Sigmoid colon (tissue), 7 donors: ENCODE data around the gene PRKCB. TPM values are rescaled to one million over a fixed set of nuclear protein-coding genes. Genes with fewer than 3 reads are reported as not detected.

Experiments used
- DNase-seq: peaks from one replicate; pipeline ENCODE4 v3.0.0-alpha.2; 2019
- H3K27ac ChIP-seq, 4 donors: fragments of 200-600 bp; sonication (generic); one replicate each; pipeline ENCODE4 v1.5.1; 2016 to 2019; ENCODE audit warnings: mild to moderate bottlenecking in 1 of 4
- H3K27me3 ChIP-seq, 3 donors: fragments of 200-600 bp; sonication (generic); one replicate each; pipeline ENCODE4 v1.5.1; 2019; ENCODE audit warnings: mild to moderate bottlenecking in 1 of 3
- H3K36me3 ChIP-seq, 4 donors: fragments of 200-600 bp; sonication (generic); one replicate each; pipeline ENCODE4 v1.5.1; 2016 to 2019
- H3K4me1 ChIP-seq, 4 donors: fragments of 200-600 bp; sonication (generic); one replicate each; pipeline ENCODE4 v1.5.1; 2017 to 2019
- H3K4me3 ChIP-seq, 4 donors: fragments of 200-600 bp; sonication (generic); one replicate each; pipeline ENCODE4 v1.5.1; 2017 to 2019; ENCODE audit warnings: mild to moderate bottlenecking in 2 of 4, moderate library complexity in 1 of 4
- H3K9me3 ChIP-seq, 4 donors: fragments of 200-600 bp in 3 of 4; sonication (generic) in 3 of 4; one replicate each; pipeline versions ENCODE4 v1.5.1 to v1.6.1; 2013 to 2019
- EP300 ChIP-seq, 4 donors: sonication (generic); formaldehyde crosslinking; IDR thresholded peaks; one replicate each; pipeline ENCODE4 v1.6.1; 2017; ENCODE audit warnings: antibody characterized with exemption in 4 of 4
- POLR2A ChIP-seq, 2 donors: fragments of 450-650 bp; IDR thresholded peaks; one replicate each; pipeline ENCODE4 v1.6.1; 2016; ENCODE audit warnings: antibody characterized with exemption in 2 of 2, mild to moderate bottlenecking in 2 of 2, moderate library complexity in 2 of 2
- POLR2AphosphoS5 ChIP-seq, 4 donors: sonication (generic); formaldehyde crosslinking; IDR thresholded peaks; one replicate each; pipeline ENCODE4 v1.6.1; 2017; ENCODE audit warnings: antibody characterized with exemption in 4 of 4
- WGBS, 2 donors: extraction: QIAGEN DNeasy Blood & Tissue Kit; methylation state at CpG; one replicate each; pipeline ENCODE4 v1.1.7; 2013; 5-methylcytosine and 5-hydroxymethylcytosine counted together
- intact Hi-C: fragments of 100-400 bp; cut with DNase I; formaldehyde crosslinking; loops from one replicate; pipeline ENCODE4 v1.15.1; 2023
- polyA plus RNA-seq, 3 donors: library from polyadenylated mRNA; stranded (reverse); fragments of 200-250 nt; gene quantifications; one replicate each; pipeline ENCODE4 v1.2.3, GENCODE V29; 2013
- total RNA-seq, 4 donors: library from RNA; depleted of rRNA; stranded (reverse); fragments of >200 nt; gene quantifications; one replicate each; pipeline ENCODE4 v1.1.0, GENCODE V29; 2016
- TF ChIP-seq, protein P1 (sequence below), 4 experiments: fragments of 450-650 bp in 3 of 4; fragments of 200-600 bp in 1 of 4; IDR thresholded peaks; one replicate each; pipeline ENCODE4 v1.5.1; 2016 to 2019; ENCODE audit warnings: antibody characterized with exemption in 4 of 4, mild to moderate bottlenecking in 3 of 4, moderate library complexity in 2 of 4
- donor health status: healthy with polysubstance abuse.
- donor health status: Bipolar disorder and iron deficiency.
- donor health status: healthy.

PRKCB gene
- total and polyA plus RNA-seq, 7 donors: 3.0 to 43.8 (median 21.4) TPM

DNA sequence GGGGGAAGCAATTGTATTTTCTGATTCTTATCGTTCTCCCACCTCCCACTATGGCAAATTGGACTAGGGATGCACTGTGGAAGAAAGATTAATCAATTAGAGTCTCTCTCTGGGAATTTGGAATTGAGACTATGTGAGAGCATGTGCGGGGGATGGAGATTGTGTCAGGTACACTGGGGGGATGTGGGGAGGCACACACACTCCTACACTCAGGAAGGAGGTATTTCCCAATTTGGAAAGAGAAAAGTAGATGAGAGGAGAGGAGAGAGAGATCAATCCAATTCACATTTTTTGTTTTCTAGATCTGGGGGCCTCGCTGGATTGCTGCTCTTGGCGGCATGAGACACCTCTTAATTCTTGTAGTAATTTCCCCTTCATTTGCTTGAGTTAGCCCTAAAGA, 14.3 kb upstream of the PRKCB start:
- Histone ChIP-seq H3K4me3 (no peak overlapping the region), H3K27ac (no peak overlapping the region), H3K9me3 (no peaks in the 10 kb centered on the region), H3K36me3 (no peaks in the 10 kb centered on the region), H3K4me1 (no peaks in the 10 kb centered on the region), H3K27me3 (peaks cover 0 to 6% (median 0%) of the 10 kb centered on the region in 3 donors)
- TF ChIP-seq, protein P1, sequence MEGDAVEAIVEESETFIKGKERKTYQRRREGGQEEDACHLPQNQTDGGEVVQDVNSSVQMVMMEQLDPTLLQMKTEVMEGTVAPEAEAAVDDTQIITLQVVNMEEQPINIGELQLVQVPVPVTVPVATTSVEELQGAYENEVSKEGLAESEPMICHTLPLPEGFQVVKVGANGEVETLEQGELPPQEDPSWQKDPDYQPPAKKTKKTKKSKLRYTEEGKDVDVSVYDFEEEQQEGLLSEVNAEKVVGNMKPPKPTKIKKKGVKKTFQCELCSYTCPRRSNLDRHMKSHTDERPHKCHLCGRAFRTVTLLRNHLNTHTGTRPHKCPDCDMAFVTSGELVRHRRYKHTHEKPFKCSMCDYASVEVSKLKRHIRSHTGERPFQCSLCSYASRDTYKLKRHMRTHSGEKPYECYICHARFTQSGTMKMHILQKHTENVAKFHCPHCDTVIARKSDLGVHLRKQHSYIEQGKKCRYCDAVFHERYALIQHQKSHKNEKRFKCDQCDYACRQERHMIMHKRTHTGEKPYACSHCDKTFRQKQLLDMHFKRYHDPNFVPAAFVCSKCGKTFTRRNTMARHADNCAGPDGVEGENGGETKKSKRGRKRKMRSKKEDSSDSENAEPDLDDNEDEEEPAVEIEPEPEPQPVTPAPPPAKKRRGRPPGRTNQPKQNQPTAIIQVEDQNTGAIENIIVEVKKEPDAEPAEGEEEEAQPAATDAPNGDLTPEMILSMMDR (IDR thresholded peaks at IDR 0.05): no peak
- TF ChIP-seq POLR2AphosphoS5 (IDR thresholded peaks at IDR 0.05): no peak
- TF ChIP-seq POLR2A (IDR thresholded peaks at IDR 0.05): no peak
- no peak for TF ChIP-seq EP300 (IDR thresholded peaks at IDR 0.05)
- 93 to 94% methylated on average over 4 of the region's 4 CpGs for WGBS, 2 donors
- intact Hi-C loops: no loop called here
- DNase-seq: no peak

DNA sequence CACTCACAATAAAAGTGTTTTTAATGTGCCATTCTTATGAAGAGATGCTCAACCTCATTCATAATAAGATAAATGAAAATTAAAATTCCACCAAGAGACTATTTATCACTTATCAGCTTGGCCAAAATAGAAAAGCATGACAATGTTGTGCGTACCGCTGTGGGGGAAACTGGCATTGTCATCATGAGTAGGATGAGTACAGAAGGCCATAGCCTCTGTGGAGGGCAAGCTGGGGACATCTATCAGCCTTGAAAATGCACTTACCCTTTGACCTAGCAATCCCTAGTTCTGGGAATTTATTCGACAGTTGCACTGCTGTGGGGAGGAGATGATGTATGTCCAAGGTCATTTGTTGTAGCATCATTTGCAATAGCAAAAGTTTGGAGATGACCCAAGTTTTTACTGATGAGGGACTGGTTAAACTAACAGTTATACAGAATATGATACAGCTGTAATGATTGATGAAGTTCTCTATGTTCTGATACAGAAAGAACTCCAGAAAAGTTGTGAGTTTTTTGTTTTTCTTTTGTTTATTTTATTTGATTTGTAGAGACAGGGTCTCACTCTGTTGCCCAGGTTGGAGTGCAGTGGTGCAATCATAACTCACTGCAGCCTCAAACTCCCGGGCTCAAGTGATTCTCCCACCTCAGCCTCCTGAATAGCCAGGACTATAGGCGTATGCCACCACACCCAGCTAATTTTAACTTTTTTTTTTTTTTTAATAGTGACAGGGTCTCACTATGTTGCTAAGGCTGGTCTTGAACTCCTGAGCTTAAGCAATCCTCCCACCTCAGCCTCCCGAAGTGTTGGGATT, 13.7 kb upstream of the PRKCB start:
- H3K27ac ChIP-seq: no peak overlapping the region
- intact Hi-C loops: no loop called here
- WGBS, 2 donors: 84 to 86% methylated on average over 6 of the region's 6 CpGs
- H3K4me3 ChIP-seq: no peak overlapping the region
- no peaks in the 10 kb centered on the region for H3K36me3 ChIP-seq
- peaks cover 0 to 6% (median 0%) of the 10 kb centered on the region in 3 donors for H3K27me3 ChIP-seq
- no peaks in the 10 kb centered on the region for H3K9me3 ChIP-seq
- no peaks in the 10 kb centered on the region for H3K4me1 ChIP-seq
- DNase-seq: no peak
- TF ChIP-seq POLR2AphosphoS5 (IDR thresholded peaks at IDR 0.05): no peak
- TF ChIP-seq EP300 (IDR thresholded peaks at IDR 0.05): no peak
- TF ChIP-seq, protein P1 (IDR thresholded peaks at IDR 0.05): no peak
- no peak for TF ChIP-seq POLR2A (IDR thresholded peaks at IDR 0.05)

DNA sequence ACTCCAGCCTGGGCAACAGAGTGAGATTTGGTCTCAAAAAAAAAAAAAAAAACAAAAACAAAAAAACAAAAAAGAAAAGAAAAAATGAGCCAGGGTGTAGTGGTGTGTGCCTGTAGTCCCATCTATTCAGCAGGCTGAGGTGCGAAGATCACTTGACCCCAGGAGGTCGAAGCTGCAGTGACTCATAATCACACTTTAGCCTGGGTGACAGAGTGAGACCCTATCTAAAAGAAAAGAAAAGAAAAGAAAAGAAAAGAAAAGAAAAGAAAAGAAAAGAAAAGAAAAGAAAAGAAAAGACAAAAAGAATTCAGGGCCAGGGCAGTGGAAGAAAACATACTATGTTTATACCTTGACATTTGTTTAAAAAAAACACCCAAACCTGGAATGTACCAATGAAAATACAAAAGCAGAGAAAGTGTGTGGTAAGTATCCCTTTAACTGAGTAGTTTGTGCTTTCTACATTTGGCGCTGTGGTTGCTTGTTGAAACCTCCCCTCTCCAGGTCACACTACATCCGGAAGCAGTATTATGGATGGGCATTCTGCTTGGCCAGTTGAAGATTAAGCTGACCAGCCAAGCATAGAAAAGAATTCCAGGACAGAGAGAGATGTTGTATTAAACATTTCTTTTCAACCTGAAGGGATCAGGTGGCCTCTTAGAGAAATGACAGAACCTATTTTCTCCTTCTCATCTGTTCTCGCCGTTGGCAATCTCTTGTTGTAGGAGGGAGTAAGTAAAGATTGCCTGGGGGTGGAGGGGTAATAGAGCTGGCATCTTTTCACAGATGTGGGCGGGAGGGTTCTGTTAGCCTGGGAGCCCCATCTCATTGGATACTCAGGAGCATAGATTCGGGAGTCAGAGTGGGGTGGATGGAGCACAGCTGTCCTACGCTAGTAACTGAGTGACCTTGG, 12.1 kb upstream of the PRKCB start:
- no peak overlapping the region for H3K4me3 ChIP-seq
- no peaks in the 10 kb centered on the region for H3K4me1 ChIP-seq
- WGBS, 2 donors: 83 to 88% methylated on average over 9 of the region's 9 CpGs
- TF ChIP-seq EP300 (IDR thresholded peaks at IDR 0.05) (no peak), POLR2AphosphoS5 (IDR thresholded peaks at IDR 0.05) (no peak), POLR2A (IDR thresholded peaks at IDR 0.05) (no peak)
- TF ChIP-seq, protein P1 (IDR thresholded peaks at IDR 0.05): no peak
- DNase-seq: no peak
- intact Hi-C loops: no loop called here
- no peak overlapping the region for H3K27ac ChIP-seq
- H3K36me3 ChIP-seq: no peaks in the 10 kb centered on the region
- peaks cover 0 to 4% (median 0%) of the 10 kb centered on the region in 3 donors for H3K27me3 ChIP-seq
- no peaks in the 10 kb centered on the region for H3K9me3 ChIP-seq

DNA sequence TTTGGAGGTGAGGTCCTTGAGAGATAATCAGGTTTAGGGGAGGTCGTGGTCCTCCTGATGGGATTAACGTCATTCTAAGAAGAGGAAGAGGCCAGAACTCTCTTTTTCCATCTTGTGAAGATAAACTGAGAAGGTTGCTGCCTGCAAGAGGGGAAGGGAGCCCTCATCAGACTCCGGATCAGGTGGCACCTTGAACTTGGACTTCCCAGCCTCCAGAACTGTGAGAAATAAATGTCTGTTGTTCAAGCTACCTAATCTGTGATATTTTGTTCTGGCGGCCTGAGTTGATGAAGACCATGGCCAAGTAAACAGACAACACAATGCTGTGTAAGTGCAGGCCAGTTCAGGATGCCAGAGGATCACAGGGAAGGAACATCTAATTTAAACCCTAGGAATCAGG, 10.9 kb upstream of the PRKCB start:
- no peak for DNase-seq
- 69 to 78% methylated on average over 4 of the region's 4 CpGs for WGBS, 2 donors
- no peak overlapping the region for H3K4me3 ChIP-seq

More for the DNA sequence above, 10.9 kb upstream of the PRKCB start:
- no peaks in the 10 kb centered on the region for H3K27me3 ChIP-seq
- intact Hi-C loops: no loop called here
- no peaks in the 10 kb centered on the region for H3K4me1 ChIP-seq
- TF ChIP-seq POLR2AphosphoS5 (IDR thresholded peaks at IDR 0.05) (no peak), EP300 (IDR thresholded peaks at IDR 0.05) (no peak), POLR2A (IDR thresholded peaks at IDR 0.05) (no peak)
- TF ChIP-seq, protein P1 (IDR thresholded peaks at IDR 0.05): no peak
- no peaks in the 10 kb centered on the region for H3K36me3 ChIP-seq
- no peak overlapping the region for H3K27ac ChIP-seq
- H3K9me3 ChIP-seq: no peaks in the 10 kb centered on the region
